Uterus (tissue), 2 donors: Measurements from ENCODE around the gene PRKAG3.

Experiments
- CTCF ChIP-seq, 4 experiments: fragments of 200-600 bp in 2 of 4; fragments of 450-650 bp in 2 of 4; sonication (generic) in 2 of 4; IDR thresholded peaks; one replicate each; pipeline ENCODE4 v1.5.1; 2016 to 2019; ENCODE audit warnings: antibody characterized with exemption in 4 of 4, mild to moderate bottlenecking in 2 of 4, moderate library complexity in 1 of 4
- POLR2A ChIP-seq, 2 donors: fragments of 450-650 bp; IDR thresholded peaks; one replicate each; pipeline ENCODE4 v1.6.1; 2016; ENCODE audit warnings: antibody characterized with exemption in 2 of 2, mild to moderate bottlenecking in 1 of 2, moderate library complexity in 1 of 2

- no peak for TF ChIP-seq CTCF (IDR thresholded peaks at IDR 0.05)
- TF ChIP-seq POLR2A (IDR thresholded peaks at IDR 0.05) = no peak
Observed at GRCh38 chr2:218809515-218809914, 22.1 kb downstream of the PRKAG3 start.
